H1 (cell line): Measurements from ENCODE around the gene MOCS1. TPM values are rescaled to one million over a fixed set of nuclear protein-coding genes. Genes with fewer than 3 reads are reported as not detected.

Experiments
- CTCF ChIA-PET: fragments of 300-600 bp; sonication (Branson Sonifier 250); formaldehyde crosslinking; loops from one replicate; lab custom pipeline; 2021; ENCODE audit not compliant: partially characterized antibody; lab: Charles Lee
- POLR2A ChIA-PET: fragments of 300-600 bp; sonication (Branson Sonifier 250); formaldehyde crosslinking; loops from one replicate; lab custom pipeline; 2021; ENCODE audit warnings: inconsistent platforms; ENCODE audit not compliant: partially characterized antibody; lab: Charles Lee
- DNase-seq, 2 experiments: peaks; one replicate each; pipeline versions ENCODE4 v3.0.0 to v3.0.0-alpha.2; 2010 to 2022; ENCODE audit warnings: low spot score in 2 of 2, low read depth in 1 of 2, mixed read lengths in 1 of 2
- FAIRE-seq: peaks from 2 replicates; lab custom pipeline; 2011; peaks lifted over from hg19 to GRCh38; lab: Jason Lieb, UNC
- H2AFZ ChIP-seq: 2 replicates; pipeline ENCODE4 v1.8.1; 2012; ENCODE audit warnings: low read length, inconsistent platforms
- H2AK5ac ChIP-seq: 2 replicates; pipeline ENCODE4 v1.6.1; 2013; ENCODE audit warnings: low read depth, low read length
- H2BK120ac ChIP-seq: replicated peaks from 2 replicates; pipeline ENCODE3; 2013; ENCODE audit warnings: low read depth, low read length, inconsistent platforms
- H2BK12ac ChIP-seq: 2 replicates; pipeline ENCODE4 v1.6.1; 2013; ENCODE audit warnings: low read depth, low read length
- H2BK15ac ChIP-seq: 2 replicates; pipeline ENCODE4 v1.6.1; 2013; ENCODE audit warnings: low read length
- H2BK20ac ChIP-seq: 2 replicates; pipeline ENCODE4 v1.6.1; 2013; ENCODE audit warnings: low read length
- H2BK5ac ChIP-seq: 2 replicates; pipeline ENCODE4 v1.6.1; 2013; ENCODE audit warnings: low read depth, low read length
- H3K14ac ChIP-seq: 2 replicates; pipeline ENCODE4 v1.6.1; 2013; ENCODE audit warnings: inconsistent platforms; ENCODE audit not compliant: insufficient read length
- H3K18ac ChIP-seq: 2 replicates; pipeline ENCODE4 v1.6.1; 2013; ENCODE audit warnings: low read length; ENCODE audit errors: extremely low read depth
- H3K23ac ChIP-seq: 2 replicates; pipeline ENCODE4 v1.6.1; 2013; ENCODE audit warnings: inconsistent platforms; ENCODE audit not compliant: insufficient read length
- H3K23me2 ChIP-seq: 2 replicates; pipeline ENCODE4 v1.6.1; 2013; ENCODE audit warnings: low read depth, low read length
- H3K27ac ChIP-seq: 2 replicates; pipeline ENCODE4 v1.6.1; 2011; ENCODE audit warnings: low read depth, low read length, inconsistent platforms
- H3K27me3 ChIP-seq, 4 experiments: replicated peaks in 1 of 4; 1 replicate in 1 of 4; 2 replicates in 3 of 4; pipeline versions ENCODE4 v1.6.1 to v1.8.1; 2011 to 2013; ENCODE audit warnings: low read length in 3 of 4, mild to moderate bottlenecking in 3 of 4, inconsistent platforms in 2 of 4, mixed read lengths in 2 of 4, moderate library complexity in 1 of 4; ENCODE audit not compliant: control insufficient read depth in 3 of 4, insufficient read depth in 3 of 4; ENCODE audit errors: extremely low read depth in 1 of 4
- H3K36me3 ChIP-seq, 4 experiments: 2 replicates each; pipeline versions ENCODE4 v1.6.1 to v1.8.1; 2011 to 2013; ENCODE audit warnings: mild to moderate bottlenecking in 4 of 4, low read length in 3 of 4, moderate library complexity in 2 of 4, control low read depth in 1 of 4, inconsistent platforms in 1 of 4; ENCODE audit not compliant: insufficient read depth in 4 of 4, control insufficient read depth in 2 of 4
- H3K4ac ChIP-seq: replicated peaks from 2 replicates; pipeline ENCODE3; 2013; ENCODE audit warnings: low read length, low read depth, mixed read lengths, inconsistent platforms; ENCODE audit not compliant: insufficient read length
- H3K4me1 ChIP-seq, 4 experiments: replicated peaks in 1 of 4; 1 replicate in 1 of 4; 2 replicates in 3 of 4; pipeline versions ENCODE4 v1.6.1 to v1.8.1; 2011 to 2013; ENCODE audit warnings: low read length in 3 of 4, inconsistent platforms in 2 of 4, mixed read lengths in 1 of 4; ENCODE audit not compliant: insufficient read depth in 4 of 4, control insufficient read depth in 3 of 4
- H3K4me2 ChIP-seq, 2 experiments: 2 replicates each; pipeline versions ENCODE4 v1.6.1 to v1.8.1; 2011 to 2013; ENCODE audit warnings: low read depth in 2 of 2, low read length in 2 of 2, control low read depth in 1 of 2, inconsistent platforms in 1 of 2, mild to moderate bottlenecking in 1 of 2; ENCODE audit not compliant: insufficient read depth in 1 of 2
- H3K4me3 ChIP-seq, 4 experiments: fragments of 200-600, 300-600 bp in 1 of 4; sonication (generic), shearing (Covaris generic), sonication (Bioruptor Twin) in 1 of 4; 2 replicates each; pipeline versions ENCODE4 v1.5.1 to v1.8.1; 2011 to 2016; ENCODE audit warnings: low read length in 4 of 4, low read depth in 3 of 4, control low read depth in 2 of 4, inconsistent platforms in 2 of 4, mild to moderate bottlenecking in 2 of 4, mixed read lengths in 1 of 4, moderate library complexity in 1 of 4; ENCODE audit not compliant: insufficient read depth in 2 of 4; ENCODE audit errors: extremely low read depth in 1 of 4
- H3K56ac ChIP-seq: replicated peaks from 2 replicates; pipeline ENCODE3; 2013; ENCODE audit warnings: low read depth, mild to moderate bottlenecking, mixed read lengths, low read length, inconsistent platforms; ENCODE audit not compliant: insufficient read length
- H3K79me1 ChIP-seq: 2 replicates; pipeline ENCODE4 v1.6.1; 2013; ENCODE audit warnings: low read depth, low read length, control low read depth
- H3K79me2 ChIP-seq, 2 experiments: 2 replicates each; pipeline versions ENCODE4 v1.6.1 to v1.8.1; 2012 to 2013; ENCODE audit warnings: low read length in 2 of 2, mild to moderate bottlenecking in 2 of 2, inconsistent platforms in 1 of 2; ENCODE audit not compliant: insufficient read depth in 2 of 2, control insufficient read depth in 1 of 2
- H3K9ac ChIP-seq, 4 experiments: replicated peaks in 1 of 4; 1 replicate in 1 of 4; 2 replicates in 3 of 4; pipeline versions ENCODE4 v1.6.1 to v1.8.1; 2011 to 2013; ENCODE audit warnings: low read depth in 3 of 4, low read length in 3 of 4, control low read depth in 2 of 4, mild to moderate bottlenecking in 2 of 4, moderate library complexity in 2 of 4, inconsistent platforms in 1 of 4; ENCODE audit errors: extremely low read depth in 1 of 4
- H3K9me3 ChIP-seq, 2 experiments: 2 replicates each; pipeline versions ENCODE4 v1.6.1 to v1.8.1; 2012 to 2013; ENCODE audit warnings: mild to moderate bottlenecking in 2 of 2, moderate library complexity in 2 of 2, control low read depth in 1 of 2, inconsistent platforms in 1 of 2, low read depth in 1 of 2, low read length in 1 of 2, mixed read lengths in 1 of 2; ENCODE audit not compliant: insufficient read depth in 2 of 2
- H4K20me1 ChIP-seq, 2 experiments: replicated peaks in 1 of 2; 2 replicates each; pipeline versions ENCODE3 to v1.8.1; 2011 to 2013; ENCODE audit warnings: inconsistent platforms in 2 of 2, low read length in 2 of 2, mild to moderate bottlenecking in 1 of 2; ENCODE audit not compliant: insufficient read depth in 2 of 2, control insufficient read depth in 1 of 2
- H4K5ac ChIP-seq: 2 replicates; pipeline ENCODE4 v1.6.1; 2013; ENCODE audit warnings: low read length, low read depth, mixed read lengths, inconsistent platforms; ENCODE audit not compliant: insufficient read length
- H4K8ac ChIP-seq: 2 replicates; pipeline ENCODE4 v1.8.0; 2013; ENCODE audit warnings: mild to moderate bottlenecking, moderate library complexity, low read length, inconsistent platforms; ENCODE audit not compliant: insufficient read depth; ENCODE audit errors: extremely low read depth
- H4K91ac ChIP-seq: replicated peaks from 2 replicates; pipeline ENCODE3; 2013; ENCODE audit warnings: low read length, mixed read lengths, inconsistent platforms; ENCODE audit not compliant: insufficient read length
- CTBP2 ChIP-seq: IDR thresholded peaks from 2 replicates; pipeline ENCODE4 v1.7.0; 2011; ENCODE audit warnings: borderline replicate concordance, mild to moderate bottlenecking, moderate library complexity, mixed read lengths, low read length; ENCODE audit not compliant: insufficient read depth, insufficient read length
- EP300 ChIP-seq, 2 experiments: IDR thresholded peaks; 1 replicate in 1 of 2; 2 replicates in 1 of 2; pipeline ENCODE4 v1.6.1; 2011 to 2012; ENCODE audit warnings: low read depth in 2 of 2, low read length in 2 of 2, mild to moderate bottlenecking in 2 of 2, borderline replicate concordance in 1 of 2, inconsistent platforms in 1 of 2, moderate library complexity in 1 of 2
- JUN ChIP-seq: IDR thresholded peaks from 2 replicates; pipeline ENCODE4 v1.6.1; 2011; ENCODE audit warnings: low read depth, mild to moderate bottlenecking, improper control_type of control experiment, low read length
- KDM1A ChIP-seq: fragments of 200-600, 300-600 bp; sonication (generic); IDR thresholded peaks from 2 replicates; pipeline ENCODE4 v1.7.1; 2016; ENCODE audit warnings: mild to moderate bottlenecking, low read length, borderline replicate concordance
- POLR2AphosphoS5 ChIP-seq: IDR thresholded peaks from 2 replicates; pipeline ENCODE4 v1.6.1; 2011; ENCODE audit warnings: low read depth, low read length
- TEAD4 ChIP-seq: IDR thresholded peaks from 2 replicates; pipeline ENCODE4 v1.6.1; 2012; ENCODE audit warnings: low read depth, low read length, inconsistent platforms, mixed read lengths
- YY1 ChIP-seq: IDR thresholded peaks from 2 replicates; pipeline ENCODE4 v1.6.1; 2011; ENCODE audit warnings: low read depth, mild to moderate bottlenecking, low read length
- WGBS, 2 experiments: shearing (Covaris generic) in 1 of 2; methylation state at CpG; one replicate each; pipeline versions ENCODE4 v1.1.6 to v1.1.7; 2013 to 2015; ENCODE audit warnings: low lambda C conversion rate in 2 of 2, mixed read lengths in 2 of 2, inconsistent platforms in 1 of 2, low coverage in 1 of 2, missing lambda C conversion rate in 1 of 2; ENCODE audit not compliant: insufficient replicate concordance in 2 of 2, insufficient coverage in 1 of 2, insufficient read length in 1 of 2; ENCODE audit errors: extremely low coverage in 1 of 2, missing lambda C conversion rate in 1 of 2; 5-methylcytosine and 5-hydroxymethylcytosine counted together
- polyA plus RNA-seq, 7 experiments: library from polyadenylated mRNA; depleted of rRNA in 3 of 7; stranded (reverse) in 5 of 7; unstranded in 2 of 7; fragments of >200 nt in 5 of 7; fragments of 200-250 nt in 2 of 7; gene quantifications; 1 replicate in 5 of 7; 2 replicates in 1 of 7; 4 replicates in 1 of 7; pipeline versions ENCODE4 v1.2.1 to v1.2.3, GENCODE V29; 2011 to 2013; ENCODE audit warnings: missing spikeins in 2 of 7, mixed read lengths in 2 of 7
- total RNA-seq: library from RNA; stranded (reverse); fragmentation: NEBNext Ultra II Directional; extraction: Animal tissue kit (Norgen Biotek cat#: 25700); gene quantifications from 2 replicates; pipeline ENCODE4 v1.2.1, GENCODE V29; 2021
- TF ChIP-seq, protein P1 (sequence below), 3 experiments: IDR thresholded peaks; 1 replicate in 2 of 3; 2 replicates in 1 of 3; pipeline versions ENCODE4 v1.5.1 to v1.6.1; 2011; ENCODE audit warnings: low read length in 3 of 3, mild to moderate bottlenecking in 3 of 3, inconsistent platforms in 2 of 3, low read depth in 1 of 3, moderate library complexity in 1 of 3; ENCODE audit not compliant: insufficient read depth in 1 of 3; ENCODE audit errors: control extremely low read depth in 1 of 3

Gene MOCS1
- total and polyA plus RNA-seq, 2 of the 8 experiments (the other 6 are each of a cell fraction or from before 2014, with no cell fraction given) = 13.4 to 19.7 TPM

- Histone ChIP-seq H4K20me1 (peaks cover 0 to 1% of the 10 kb centered on the region in 2 experiments), H4K91ac (no peak overlapping the region), H2AK5ac (no peak overlapping the region), H3K9ac (no peak overlapping the region), H4K8ac (no peak overlapping the region), H3K23ac (no peak overlapping the region), H3K79me1 (peaks cover 2% of the 10 kb centered on the region; the same call in 1 of the 2 replicates), H3K4ac (no peak overlapping the region), H2AFZ (no peak overlapping the region), H3K4me2 (no peak overlapping the region), H3K79me2 (no peaks in the 10 kb centered on the region), H3K56ac (no peak overlapping the region), H3K4me3 (no peak overlapping the region), H3K18ac (no peak overlapping the region), H3K9me3 (peaks cover 0 to 7% of the 10 kb centered on the region in 2 experiments; a peak in 2 of 4 replicates), H2BK20ac (no peak overlapping the region), H3K27ac (no peak overlapping the region), H3K36me3 (peaks cover 3 to 22% (median 10%) of the 10 kb centered on the region in 4 experiments), H3K4me1 (no peaks in the 10 kb centered on the region), H2BK15ac (no peak overlapping the region), H2BK12ac (no peak overlapping the region), H4K5ac (no peak overlapping the region), H3K23me2 (no peaks in the 10 kb centered on the region), H3K14ac (no peak overlapping the region), H3K27me3 (peaks cover 0 to 1% (median 0%) of the 10 kb centered on the region in 4 experiments; a peak in 1 of 7 replicates), H2BK5ac (no peak overlapping the region), H2BK120ac (no peak overlapping the region)
- WGBS, 2 experiments = 94% methylated on average over 20 of the region's 22 CpGs; no CpG with 5 or more reads in 1 of the 2 experiments
- ChIA-PET POLR2A (interaction anchor here (2.1 kb wide), 1 partner anchor 21 kb away, joined by 6 read pairs; no protein-coding TSS in a partner anchor), CTCF (interaction anchor here (0.6 kb wide), 1 partner anchor 32 kb away, joined by 3 read pairs; no protein-coding TSS in a partner anchor)
- DNase-seq (no peak), FAIRE-seq (no peak)
- TF ChIP-seq EP300 (IDR thresholded peaks at IDR 0.05; ENCODE audit: borderline replicate concordance in 1 of 2, low read depth in 2 of 2, low read length in 2 of 2) (no peak), POLR2AphosphoS5 (no peak), KDM1A (no peak), YY1 (no peak), JUN (no peak), CTBP2 (no peak), TEAD4 (no peak)
- TF ChIP-seq, protein P1, sequence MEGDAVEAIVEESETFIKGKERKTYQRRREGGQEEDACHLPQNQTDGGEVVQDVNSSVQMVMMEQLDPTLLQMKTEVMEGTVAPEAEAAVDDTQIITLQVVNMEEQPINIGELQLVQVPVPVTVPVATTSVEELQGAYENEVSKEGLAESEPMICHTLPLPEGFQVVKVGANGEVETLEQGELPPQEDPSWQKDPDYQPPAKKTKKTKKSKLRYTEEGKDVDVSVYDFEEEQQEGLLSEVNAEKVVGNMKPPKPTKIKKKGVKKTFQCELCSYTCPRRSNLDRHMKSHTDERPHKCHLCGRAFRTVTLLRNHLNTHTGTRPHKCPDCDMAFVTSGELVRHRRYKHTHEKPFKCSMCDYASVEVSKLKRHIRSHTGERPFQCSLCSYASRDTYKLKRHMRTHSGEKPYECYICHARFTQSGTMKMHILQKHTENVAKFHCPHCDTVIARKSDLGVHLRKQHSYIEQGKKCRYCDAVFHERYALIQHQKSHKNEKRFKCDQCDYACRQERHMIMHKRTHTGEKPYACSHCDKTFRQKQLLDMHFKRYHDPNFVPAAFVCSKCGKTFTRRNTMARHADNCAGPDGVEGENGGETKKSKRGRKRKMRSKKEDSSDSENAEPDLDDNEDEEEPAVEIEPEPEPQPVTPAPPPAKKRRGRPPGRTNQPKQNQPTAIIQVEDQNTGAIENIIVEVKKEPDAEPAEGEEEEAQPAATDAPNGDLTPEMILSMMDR (IDR thresholded peaks at IDR 0.05; ENCODE audit: control extremely low read depth in 1 of 3, insufficient read depth in 1 of 3, low read depth in 1 of 3, low read length in 3 of 3) = no peak
These were observed 8.9 kb downstream of the MOCS1 start for GRCh38 chr6:39925191-39925930.
